ENCODE results near the gene NVL.

- TF ChIP-seq, protein P1, sequence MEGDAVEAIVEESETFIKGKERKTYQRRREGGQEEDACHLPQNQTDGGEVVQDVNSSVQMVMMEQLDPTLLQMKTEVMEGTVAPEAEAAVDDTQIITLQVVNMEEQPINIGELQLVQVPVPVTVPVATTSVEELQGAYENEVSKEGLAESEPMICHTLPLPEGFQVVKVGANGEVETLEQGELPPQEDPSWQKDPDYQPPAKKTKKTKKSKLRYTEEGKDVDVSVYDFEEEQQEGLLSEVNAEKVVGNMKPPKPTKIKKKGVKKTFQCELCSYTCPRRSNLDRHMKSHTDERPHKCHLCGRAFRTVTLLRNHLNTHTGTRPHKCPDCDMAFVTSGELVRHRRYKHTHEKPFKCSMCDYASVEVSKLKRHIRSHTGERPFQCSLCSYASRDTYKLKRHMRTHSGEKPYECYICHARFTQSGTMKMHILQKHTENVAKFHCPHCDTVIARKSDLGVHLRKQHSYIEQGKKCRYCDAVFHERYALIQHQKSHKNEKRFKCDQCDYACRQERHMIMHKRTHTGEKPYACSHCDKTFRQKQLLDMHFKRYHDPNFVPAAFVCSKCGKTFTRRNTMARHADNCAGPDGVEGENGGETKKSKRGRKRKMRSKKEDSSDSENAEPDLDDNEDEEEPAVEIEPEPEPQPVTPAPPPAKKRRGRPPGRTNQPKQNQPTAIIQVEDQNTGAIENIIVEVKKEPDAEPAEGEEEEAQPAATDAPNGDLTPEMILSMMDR (IDR thresholded peaks at IDR 0.05): no peak
- TF ChIP-seq, protein P2, sequence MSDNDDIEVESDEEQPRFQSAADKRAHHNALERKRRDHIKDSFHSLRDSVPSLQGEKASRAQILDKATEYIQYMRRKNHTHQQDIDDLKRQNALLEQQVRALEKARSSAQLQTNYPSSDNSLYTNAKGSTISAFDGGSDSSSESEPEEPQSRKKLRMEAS (CRISPR knock-in tag; IDR thresholded peaks at IDR 0.05): no peak
- TF ChIP-seq JUN (CRISPR knock-in tag; IDR thresholded peaks at IDR 0.05) (no peak), ZNF121 (CRISPR knock-in tag; IDR thresholded peaks at IDR 0.05) (no peak), FOXP1 (CRISPR knock-in tag; IDR thresholded peaks at IDR 0.05; ENCODE audit: borderline replicate concordance) (no peak), FOXP4 (CRISPR knock-in tag; IDR thresholded peaks at IDR 0.05) (no peak), E2F4 (CRISPR knock-in tag; IDR thresholded peaks at IDR 0.05; ENCODE audit: borderline replicate concordance, low read depth) (no peak), KAT7 (CRISPR knock-in tag; IDR thresholded peaks at IDR 0.05; ENCODE audit: borderline replicate concordance) (no peak), NR2C2 (CRISPR knock-in tag; IDR thresholded peaks at IDR 0.05) (no peak), ATF2 (CRISPR knock-in tag; IDR thresholded peaks at IDR 0.05; ENCODE audit: borderline replicate concordance, low read depth) (no peak), MLX (CRISPR knock-in tag; IDR thresholded peaks at IDR 0.05) (no peak)
- TF ChIP-seq, protein P3, sequence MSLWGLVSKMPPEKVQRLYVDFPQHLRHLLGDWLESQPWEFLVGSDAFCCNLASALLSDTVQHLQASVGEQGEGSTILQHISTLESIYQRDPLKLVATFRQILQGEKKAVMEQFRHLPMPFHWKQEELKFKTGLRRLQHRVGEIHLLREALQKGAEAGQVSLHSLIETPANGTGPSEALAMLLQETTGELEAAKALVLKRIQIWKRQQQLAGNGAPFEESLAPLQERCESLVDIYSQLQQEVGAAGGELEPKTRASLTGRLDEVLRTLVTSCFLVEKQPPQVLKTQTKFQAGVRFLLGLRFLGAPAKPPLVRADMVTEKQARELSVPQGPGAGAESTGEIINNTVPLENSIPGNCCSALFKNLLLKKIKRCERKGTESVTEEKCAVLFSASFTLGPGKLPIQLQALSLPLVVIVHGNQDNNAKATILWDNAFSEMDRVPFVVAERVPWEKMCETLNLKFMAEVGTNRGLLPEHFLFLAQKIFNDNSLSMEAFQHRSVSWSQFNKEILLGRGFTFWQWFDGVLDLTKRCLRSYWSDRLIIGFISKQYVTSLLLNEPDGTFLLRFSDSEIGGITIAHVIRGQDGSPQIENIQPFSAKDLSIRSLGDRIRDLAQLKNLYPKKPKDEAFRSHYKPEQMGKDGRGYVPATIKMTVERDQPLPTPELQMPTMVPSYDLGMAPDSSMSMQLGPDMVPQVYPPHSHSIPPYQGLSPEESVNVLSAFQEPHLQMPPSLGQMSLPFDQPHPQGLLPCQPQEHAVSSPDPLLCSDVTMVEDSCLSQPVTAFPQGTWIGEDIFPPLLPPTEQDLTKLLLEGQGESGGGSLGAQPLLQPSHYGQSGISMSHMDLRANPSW (CRISPR knock-in tag; conservative IDR thresholded peaks at IDR 0.05; ENCODE audit: low read depth): no peak
Measured at GRCh38 chr1:224182057-224182865, 147.7 kb downstream of the NVL start.

Measured in WTC11 (cell line).